ENCODE results near the gene RNF180.
"Not testable (repeated sequence)": the region's sequence is repeated elsewhere in the genome, so short reads cannot be mapped to it uniquely, and the experiment has no call there.

RNF180 gene

GRCh38 chr5:64285188-64286130, 119.8 kb downstream of the RNF180 start:
- DNase-seq = no peak

- no peak for DNase-seq
Measured at GRCh38 chr5:64286381-64286780, 120.7 kb downstream of the RNF180 start.

- not testable (repeated sequence) for DNase-seq
Measured at GRCh38 chr5:64288496-64288895, 122.9 kb downstream of the RNF180 start.

DNA sequence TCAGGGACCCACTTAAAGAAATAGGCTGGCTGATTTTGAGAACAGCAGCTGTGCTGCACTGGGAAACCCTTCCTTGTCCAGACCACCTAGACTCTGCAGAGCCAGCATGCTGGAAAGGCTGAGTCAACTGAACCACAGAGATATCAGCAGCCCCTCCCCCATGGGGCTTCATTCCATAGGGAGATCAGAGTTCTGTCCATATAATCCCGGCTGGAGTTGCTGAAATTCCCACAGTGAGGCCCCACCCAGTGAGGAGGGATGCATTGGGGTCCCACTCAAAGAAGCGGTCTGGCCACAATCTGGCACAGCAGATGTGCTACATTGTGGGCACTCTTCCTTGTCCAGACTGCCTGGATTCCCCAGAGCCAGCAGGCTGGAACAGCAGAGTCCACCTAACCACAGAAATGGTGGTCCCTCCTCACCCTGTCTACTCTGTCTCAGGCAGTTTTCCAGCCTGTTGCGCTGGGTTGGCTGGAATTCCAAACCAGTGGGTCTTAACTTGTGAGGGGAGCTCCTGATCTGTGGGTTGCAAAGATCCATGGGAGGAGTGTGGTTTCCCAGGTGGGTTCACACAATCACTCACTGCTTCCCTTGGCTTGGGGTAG, 127.1 kb downstream of the RNF180 start:
- DNase-seq = peak; percentile 60

GRCh38 chr5:64295101-64295500, 129.5 kb downstream of the RNF180 start:
- DNase-seq = no peak

- DNase-seq = no peak
Measured at GRCh38 chr5:64298586-64298985, 132.9 kb downstream of the RNF180 start.

DNA sequence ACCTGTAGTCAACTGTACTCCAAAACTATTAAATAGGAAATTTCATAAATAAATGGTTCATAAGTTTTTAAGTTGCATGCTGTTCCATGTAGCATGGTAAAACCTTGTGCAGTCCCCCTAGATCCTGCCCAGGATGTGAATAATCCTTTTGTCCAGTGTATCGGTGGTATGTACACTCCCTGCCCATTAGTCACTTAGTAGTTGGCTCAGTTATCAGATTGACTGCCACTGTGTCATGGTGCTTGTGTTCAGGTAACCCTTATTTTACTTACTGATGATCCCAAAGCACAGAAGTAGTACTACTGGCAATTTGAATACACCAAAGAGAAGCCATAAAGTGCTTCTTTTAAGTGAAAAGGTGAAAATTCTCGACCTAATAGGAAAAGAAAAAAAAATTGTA, 134.2 kb downstream of the RNF180 start:
- DNase-seq = no peak

- no peak for DNase-seq
Measured at GRCh38 chr5:64301566-64301965, 135.9 kb downstream of the RNF180 start.

GRCh38 chr5:64308135-64308534, 142.5 kb downstream of the RNF180 start:
- DNase-seq = no peak

GRCh38 chr5:64312491-64312890, 146.8 kb downstream of the RNF180 start:
- DNase-seq = no peak

DNA sequence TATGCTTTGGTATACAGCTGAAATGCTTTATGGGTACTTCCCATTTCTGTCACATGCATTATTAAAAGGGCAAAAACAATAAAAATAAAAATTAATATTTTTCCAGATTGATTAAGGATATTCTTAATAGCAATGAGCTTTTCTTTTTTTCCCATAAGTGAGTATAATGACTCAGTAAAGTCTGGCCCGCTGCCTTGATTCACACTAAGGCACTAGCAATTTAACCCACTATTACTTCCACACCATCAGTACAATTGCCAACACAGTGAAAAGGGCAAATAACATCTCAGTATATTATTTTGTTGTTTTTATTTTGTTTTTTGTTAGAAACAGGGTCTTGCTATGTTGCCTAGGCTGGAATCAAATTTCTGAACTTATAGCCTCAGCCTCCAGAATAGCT, 150.1 kb downstream of the RNF180 start:
- DNase-seq = peak; percentile 7

GRCh38 chr5:64318175-64318574, 152.5 kb downstream of the RNF180 start:
- no peak for DNase-seq

GRCh38 chr5:64323591-64323990, 157.9 kb downstream of the RNF180 start:
- no peak for DNase-seq

GRCh38 chr5:64330728-64331231, 165.1 kb downstream of the RNF180 start:
- DNase-seq = no peak

DNA sequence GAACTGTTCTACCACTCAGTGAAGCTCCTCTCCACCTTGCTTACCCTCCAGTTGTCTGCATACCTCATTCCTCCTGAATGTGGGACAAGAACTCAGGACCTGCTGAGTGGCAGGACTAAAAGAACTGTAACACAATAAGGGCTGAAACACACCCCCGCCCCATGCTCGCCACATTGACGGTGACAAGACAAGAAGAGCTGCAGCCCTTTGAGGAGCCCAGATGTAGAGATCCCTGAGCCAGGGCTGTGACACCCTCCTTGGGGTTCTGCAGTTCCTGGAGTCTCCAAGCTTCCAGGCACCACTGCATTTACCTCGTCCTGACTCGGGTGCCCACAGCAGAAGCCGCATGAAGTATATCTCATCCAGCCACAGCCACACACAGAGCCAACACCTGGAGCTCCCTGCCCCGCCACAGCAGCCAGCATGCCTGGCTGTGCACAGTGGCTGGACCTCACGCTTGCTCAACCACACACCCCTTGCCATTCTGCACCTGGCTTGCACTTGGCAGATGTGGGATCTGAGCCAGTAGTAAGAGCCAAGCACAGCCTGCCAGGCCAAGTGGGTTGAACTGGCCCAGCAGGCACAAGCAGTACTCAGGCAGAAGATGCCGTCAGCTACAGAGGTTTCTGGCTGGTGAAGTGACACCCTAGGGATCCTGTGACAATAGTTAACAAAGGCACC, 166.1 kb downstream of the RNF180 start:
- no peak for DNase-seq

GRCh38 chr5:64333886-64334285, 168.2 kb downstream of the RNF180 start:
- no peak for DNase-seq

DNA sequence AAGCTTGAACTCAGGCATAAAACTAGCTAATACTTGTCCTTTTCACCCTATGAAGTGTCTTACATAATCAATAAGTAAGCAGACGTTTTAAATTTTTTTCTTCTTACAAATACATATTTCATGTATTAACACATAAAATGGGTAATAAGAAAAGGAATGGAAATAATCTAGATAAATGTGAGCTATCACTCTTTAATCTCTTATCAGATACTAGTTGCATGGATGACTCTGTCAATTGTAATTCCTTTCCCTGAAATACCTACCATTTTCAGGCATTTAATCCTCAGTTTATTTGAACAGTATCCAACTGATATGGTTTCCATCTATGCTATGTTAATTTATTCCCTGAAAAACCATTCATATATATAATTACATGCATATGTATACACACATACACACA, 174.1 kb downstream of the RNF180 start:
- peak; percentile 10 for DNase-seq

- no peak for DNase-seq
Measured at GRCh38 chr5:64340293-64340692, 174.7 kb downstream of the RNF180 start.

GRCh38 chr5:64341340-64341739, 175.7 kb downstream of the RNF180 start:
- no peak for DNase-seq

GRCh38 chr5:64344501-64344900, 178.9 kb downstream of the RNF180 start:
- no peak for DNase-seq

DNA sequence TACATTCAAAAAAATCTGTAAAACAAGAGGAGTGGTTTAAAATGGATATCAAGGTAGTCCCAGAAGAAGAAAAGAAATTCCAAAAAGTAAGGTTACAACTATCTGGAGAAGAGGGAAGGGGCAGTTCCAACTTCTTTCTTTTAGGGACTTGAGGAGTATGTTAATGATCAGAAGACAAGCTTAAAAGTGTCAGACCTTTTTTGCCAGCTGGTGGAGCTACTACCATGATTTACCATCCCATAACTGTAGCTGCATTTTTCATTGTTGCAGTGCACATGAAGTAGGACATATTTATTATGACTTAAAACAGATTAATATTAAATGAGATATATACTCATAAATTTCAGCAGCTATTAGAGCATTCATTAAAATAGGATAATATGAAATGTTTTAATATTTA, 181.7 kb downstream of the RNF180 start:
- no peak for DNase-seq

GRCh38 chr5:64364426-64364825, 198.8 kb downstream of the RNF180 start:
- DNase-seq = no peak

DNA sequence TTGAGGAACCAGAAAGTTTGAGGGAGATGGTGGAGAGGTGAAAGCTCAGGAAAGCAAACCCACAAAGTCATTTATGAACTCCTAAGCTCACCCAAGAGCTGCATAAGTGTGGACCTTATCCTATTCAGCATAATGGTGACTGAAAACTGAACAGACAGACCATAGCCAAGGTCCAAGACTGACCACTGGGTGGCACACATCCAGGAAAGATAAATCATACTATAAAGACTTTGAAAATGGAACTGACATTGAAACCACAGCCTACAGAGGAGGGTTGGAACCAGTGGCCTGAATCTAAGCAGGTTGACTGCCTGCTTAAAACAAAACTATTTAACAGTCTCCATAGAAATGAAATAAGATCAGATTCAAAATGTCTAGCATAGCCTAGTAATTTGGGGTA, 219.1 kb downstream of the RNF180 start:
- DNase-seq = no peak

All from fibroblast of skin of abdomen (primary cell).